Measurements from ENCODE around the gene ZBTB7A. TPM values are rescaled to one million over a fixed set of nuclear protein-coding genes. Genes with fewer than 3 reads are reported as not detected.
A peak's percentile ranks its signal among the peaks of the same experiment; 100 is the strongest.

Gene ZBTB7A
- total RNA-seq, 6 donors from 2014 or later = 54.1 to 131 (median 72.6) TPM

DNA sequence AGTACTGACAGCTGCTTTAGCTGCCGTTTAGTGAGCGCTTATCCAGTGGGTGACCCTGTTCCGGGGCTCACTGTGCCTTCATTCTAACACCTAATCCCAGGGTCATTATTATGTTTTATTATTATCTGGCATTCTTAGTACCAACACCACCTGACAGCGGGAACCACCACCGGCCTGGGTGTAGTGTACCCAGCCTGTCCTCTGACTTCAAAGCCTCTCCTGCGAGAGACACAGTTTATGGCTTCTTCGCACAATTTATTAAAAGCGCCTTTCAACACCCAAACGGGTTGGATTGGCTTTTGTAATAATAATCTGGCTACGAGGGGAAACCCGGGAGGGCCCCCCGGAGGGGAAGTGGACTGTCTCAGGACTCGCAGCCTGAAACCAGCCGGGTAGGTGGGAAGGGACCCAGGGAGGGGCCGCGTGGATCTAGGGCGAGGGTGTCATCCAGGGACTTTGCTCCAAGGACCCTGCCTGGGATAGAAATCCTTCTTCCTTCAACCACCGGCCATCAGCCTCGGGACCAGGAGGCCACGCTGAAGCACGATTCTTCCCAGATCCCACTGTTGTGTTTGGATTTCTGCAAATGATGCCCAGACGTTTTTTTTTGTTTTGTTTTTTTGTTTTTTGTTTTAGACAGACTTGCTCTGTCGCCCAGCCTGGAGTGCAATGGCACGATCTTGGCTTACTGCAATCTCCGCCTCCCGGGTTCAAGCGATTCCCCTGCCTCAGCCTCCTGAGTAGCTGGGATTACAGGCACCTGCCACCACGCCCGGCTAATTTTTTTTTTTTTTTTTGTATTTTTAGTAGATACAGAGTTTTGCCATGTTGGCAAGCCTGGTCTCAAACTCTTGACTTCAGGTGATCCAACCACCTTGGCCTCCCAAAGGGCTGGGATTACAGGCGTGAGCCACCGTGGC is 1.6 kb upstream of the ZBTB7A start:
- Histone ChIP-seq H3K27ac (peak overlapping the region; percentile 94 to 98 (median 96)), H3K4me3 (peak overlapping the region in 3 of 4 donors; percentile 83 to 100 (median 100)), H3K4me1 (peaks cover 21 to 36% (median 30%) of the 10 kb centered on the region in 4 donors), H3K36me3 (peaks cover 0 to 3% (median 0%) of the 10 kb centered on the region in 4 donors), H3K9me3 (no peaks in the 10 kb centered on the region), H3K27me3 (no peaks in the 10 kb centered on the region)
- ATAC-seq (ENCODE audit: low FRiP score in 2 of 2) (no peak), DNase-seq (peak in 1 of 2 donors; percentile 26)
- WGBS, 2 donors = 29 to 33% methylated on average over 23 to 31 of the region's 31 CpGs
- TF ChIP-seq EP300 (IDR thresholded peaks at IDR 0.05) = no peak
- no peak for TF ChIP-seq POLR2A (IDR thresholded peaks at IDR 0.05)
- no peak for TF ChIP-seq POLR2AphosphoS5 (IDR thresholded peaks at IDR 0.05)
- no peak for TF ChIP-seq CTCF (IDR thresholded peaks at IDR 0.05)

GRCh38 chr19:4067396-4068046 is 822 bp upstream of the ZBTB7A start:
- ATAC-seq (ENCODE audit: low FRiP score in 2 of 2) = peak in 1 of 2 donors; percentile 0

DNA sequence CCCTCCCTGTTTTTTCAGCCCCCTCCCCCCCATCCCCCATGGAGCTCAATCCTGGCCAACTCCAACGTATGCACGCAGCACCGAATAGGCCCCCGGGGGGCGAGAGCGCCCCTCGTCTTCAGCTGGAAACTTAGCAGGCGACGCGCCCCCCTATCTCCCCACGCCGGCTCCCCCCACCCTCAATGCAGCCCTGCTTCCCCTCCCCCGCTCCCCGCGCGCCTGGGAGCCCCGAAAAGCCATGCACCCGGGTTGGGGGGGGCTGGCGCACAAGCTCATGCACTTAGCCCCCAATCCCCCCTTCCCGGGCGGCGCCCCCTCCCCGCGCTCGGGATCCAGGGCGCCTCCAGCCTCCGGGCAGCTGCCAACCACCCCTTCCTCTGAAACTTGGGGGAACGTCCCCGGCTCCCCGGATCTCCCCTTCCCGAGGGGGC is 508 bp downstream of the ZBTB7A start:
- peaks cover 42 to 58% (median 51%) of the 10 kb centered on the region in 4 donors for H3K4me1 ChIP-seq
- WGBS, 2 donors = 0% methylated on average over 10 of the region's 31 CpGs; no CpG with 5 or more reads in 1 of the 2 donors
- H3K36me3 ChIP-seq = peaks cover 0 to 12% (median 4%) of the 10 kb centered on the region in 4 donors
- H3K4me3 ChIP-seq = peak overlapping the region; percentile 83 to 100 (median 99)
- DNase-seq (peak in 1 of 2 donors; percentile 91), ATAC-seq (ENCODE audit: low FRiP score in 2 of 2) (no peak)
- no peaks in the 10 kb centered on the region for H3K9me3 ChIP-seq
- no peak for TF ChIP-seq POLR2A (IDR thresholded peaks at IDR 0.05)
- TF ChIP-seq EP300 (IDR thresholded peaks at IDR 0.05) = no peak
- TF ChIP-seq POLR2AphosphoS5 (IDR thresholded peaks at IDR 0.05) = no peak
- no peak for TF ChIP-seq CTCF (IDR thresholded peaks at IDR 0.05)
- H3K27me3 ChIP-seq = no peaks in the 10 kb centered on the region
- peak overlapping the region; percentile 94 to 98 (median 96) for H3K27ac ChIP-seq

More at GRCh38 chr19:4067396-4068046, 822 bp upstream of the ZBTB7A start:
- peak; percentile 54 to 90 for DNase-seq
- H3K27ac ChIP-seq = peak overlapping the region; percentile 94 to 98 (median 96)
- peak overlapping the region; percentile 83 to 100 (median 99) for H3K4me3 ChIP-seq
- H3K36me3 ChIP-seq = peaks cover 0 to 6% (median 3%) of the 10 kb centered on the region in 4 donors
- peaks cover 29 to 44% (median 38%) of the 10 kb centered on the region in 4 donors for H3K4me1 ChIP-seq
- 0 to 1% methylated on average over 35 to 36 of the region's 58 CpGs for WGBS, 2 donors
- H3K9me3 ChIP-seq = no peaks in the 10 kb centered on the region
- H3K27me3 ChIP-seq = no peaks in the 10 kb centered on the region
- peak in 1 of 2 donors; percentile 46 for TF ChIP-seq POLR2AphosphoS5 (IDR thresholded peaks at IDR 0.05)
- TF ChIP-seq EP300 (IDR thresholded peaks at IDR 0.05) = no peak
- peak in 1 of 4 donors; percentile 37 for TF ChIP-seq POLR2A (IDR thresholded peaks at IDR 0.05)
- no peak for TF ChIP-seq CTCF (IDR thresholded peaks at IDR 0.05)

- peaks cover 0 to 12% (median 4%) of the 10 kb centered on the region in 4 donors for H3K36me3 ChIP-seq
- DNase-seq (peak; percentile 97 to 99), ATAC-seq (ENCODE audit: low FRiP score in 2 of 2) (peak; percentile 91 to 94)
- H3K27ac ChIP-seq = peak overlapping the region; percentile 97 to 98 (median 98)
- H3K9me3 ChIP-seq = no peaks in the 10 kb centered on the region
- TF ChIP-seq POLR2A (IDR thresholded peaks at IDR 0.05) (peak in 1 of 4 donors; percentile 17), EP300 (IDR thresholded peaks at IDR 0.05) (no peak), POLR2AphosphoS5 (IDR thresholded peaks at IDR 0.05) (peak in 1 of 2 donors; percentile 28), CTCF (IDR thresholded peaks at IDR 0.05) (peak in 2 of 6 experiments; percentile 32 to 40)
- peak overlapping the region; percentile 83 to 100 (median 99) for H3K4me3 ChIP-seq
- peaks cover 48 to 63% (median 57%) of the 10 kb centered on the region in 4 donors for H3K4me1 ChIP-seq
- H3K27me3 ChIP-seq = no peaks in the 10 kb centered on the region
- WGBS, 2 donors = 5% methylated on average over 4 of the region's 98 CpGs; no CpG with 5 or more reads in 1 of the 2 donors
Measured at GRCh38 chr19:4065430-4066175, 1.1 kb downstream of the ZBTB7A start.

Measured in upper lobe of left lung (tissue), 6 donors.